Activated B cell treated with CpG ODN at 0.5 μM for 24 hours (primary cell): ENCODE results near the gene BEGAIN. TPM values are rescaled to one million over a fixed set of nuclear protein-coding genes. Genes with fewer than 3 reads are reported as not detected.

Experiments
- ATAC-seq: fragments of 200-7000 bp; cut with Tn5 transposase; one replicate; pipeline ENCODE4 v1.10.0; 2021; ENCODE audit warnings: low read depth, mild to moderate bottlenecking, moderate library complexity
- CTCF ChIA-PET: fragments of 350-600 bp; sonication (Branson Sonifier 250); formaldehyde crosslinking; loops from one replicate; lab custom pipeline; 2021; ENCODE audit warnings: antibody characterized with exemption; lab: Charles Lee
- POLR2A ChIA-PET: fragments of 350-600 bp; sonication (Branson Sonifier 250); formaldehyde crosslinking; loops from one replicate; lab custom pipeline; 2021; ENCODE audit warnings: antibody characterized with exemption; lab: Charles Lee
- DNase-seq: peaks from one replicate; pipeline ENCODE4 v3.0.0; 2022
- H3K27ac Mint-ChIP-seq: one replicate; pipeline ENCODE4 v1.8.0; 2020; ENCODE audit warnings: mixed read lengths
- H3K27me3 Mint-ChIP-seq: one replicate; pipeline ENCODE4 v1.8.0; 2021; ENCODE audit warnings: mixed read lengths
- H3K36me3 Mint-ChIP-seq: one replicate; pipeline ENCODE4 v1.8.0; 2021; ENCODE audit warnings: low read depth, mixed read lengths
- H3K4me1 Mint-ChIP-seq: one replicate; pipeline ENCODE4 v1.8.0; 2021; ENCODE audit warnings: mixed read lengths
- H3K4me3 Mint-ChIP-seq: one replicate; pipeline ENCODE4 v1.8.0; 2020; ENCODE audit warnings: mild to moderate bottlenecking, mixed read lengths
- H3K9me3 Mint-ChIP-seq: one replicate; pipeline ENCODE4 v1.8.0; 2020; ENCODE audit warnings: mixed read lengths
- CTCF ChIP-seq: fragments of 200-600 bp; IDR thresholded peaks from one replicate; pipeline ENCODE4 v1.8.0; 2022; ENCODE audit warnings: antibody characterized with exemption, mild to moderate bottlenecking
- intact Hi-C: fragments of 100-400 bp; cut with micrococcal nuclease; formaldehyde crosslinking; loops from one replicate; pipeline ENCODE4 v1.15.1; 2024
- total RNA-seq: library from RNA; stranded (reverse); gene quantifications from 2 replicates; pipeline ENCODE4 v1.2.3, GENCODE V29; 2022

The BEGAIN gene
- total RNA-seq, 1 donor from 2014 or later: not detected

DNA sequence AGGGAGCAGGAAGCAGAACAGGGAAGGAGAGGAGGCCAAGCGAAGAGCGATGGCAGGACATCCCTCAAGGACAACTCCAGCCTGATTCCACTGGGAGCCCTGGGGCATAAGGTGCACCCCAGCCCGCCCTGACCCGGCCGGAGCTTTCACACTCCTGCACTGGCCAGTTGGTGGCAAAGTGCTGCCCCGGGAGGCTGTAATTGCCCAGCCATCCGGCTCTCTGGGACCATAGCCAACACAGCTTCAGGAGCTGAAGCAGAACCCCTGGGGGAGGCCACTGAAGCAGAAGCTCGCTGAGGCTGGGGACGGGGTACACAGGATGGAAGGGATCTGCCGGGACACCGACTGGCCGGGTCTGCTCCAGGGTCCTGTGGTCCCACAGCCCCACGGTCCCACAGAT lies 41.9 kb upstream of the BEGAIN start:
- no peak overlapping the region for H3K4me3 Mint-ChIP-seq
- ChIA-PET CTCF (no interaction called here), POLR2A (no interaction called here)
- intact Hi-C loops: no loop called here
- H3K9me3 Mint-ChIP-seq: peaks cover 10% of the 10 kb centered on the region
- H3K36me3 Mint-ChIP-seq: no peaks in the 10 kb centered on the region
- ATAC-seq (no peak), DNase-seq (no peak)
- TF ChIP-seq CTCF: no peak
- H3K4me1 Mint-ChIP-seq: no peaks in the 10 kb centered on the region
- no peak overlapping the region for H3K27ac Mint-ChIP-seq
- peaks cover 12% of the 10 kb centered on the region for H3K27me3 Mint-ChIP-seq

GRCh38 chr14:100628225-100628624 lies 41.0 kb upstream of the BEGAIN start:
- H3K4me1 Mint-ChIP-seq: no peaks in the 10 kb centered on the region
- DNase-seq: no peak
- ChIA-PET CTCF (no interaction called here), POLR2A (no interaction called here)
- intact Hi-C loops: no loop called here
- peaks cover 12% of the 10 kb centered on the region for H3K27me3 Mint-ChIP-seq
- ATAC-seq: no peak
- no peaks in the 10 kb centered on the region for H3K36me3 Mint-ChIP-seq
- H3K9me3 Mint-ChIP-seq: peaks cover 10% of the 10 kb centered on the region
- H3K4me3 Mint-ChIP-seq: no peak overlapping the region
- no peak overlapping the region for H3K27ac Mint-ChIP-seq
- no peak for TF ChIP-seq CTCF

- CTCF ChIA-PET: no interaction called here
- DNase-seq: no peak
- Mint-ChIP-seq H3K9me3 (peaks cover 10% of the 10 kb centered on the region), H3K4me1 (no peaks in the 10 kb centered on the region), H3K27me3 (peaks cover 12% of the 10 kb centered on the region), H3K4me3 (no peak overlapping the region), H3K36me3 (no peaks in the 10 kb centered on the region), H3K27ac (no peak overlapping the region)
- ATAC-seq: no peak
- POLR2A ChIA-PET: no interaction called here
- intact Hi-C loops: no loop called here
- TF ChIP-seq CTCF: no peak
Observed at GRCh38 chr14:100626614-100627013, 39.4 kb upstream of the BEGAIN start.

DNA sequence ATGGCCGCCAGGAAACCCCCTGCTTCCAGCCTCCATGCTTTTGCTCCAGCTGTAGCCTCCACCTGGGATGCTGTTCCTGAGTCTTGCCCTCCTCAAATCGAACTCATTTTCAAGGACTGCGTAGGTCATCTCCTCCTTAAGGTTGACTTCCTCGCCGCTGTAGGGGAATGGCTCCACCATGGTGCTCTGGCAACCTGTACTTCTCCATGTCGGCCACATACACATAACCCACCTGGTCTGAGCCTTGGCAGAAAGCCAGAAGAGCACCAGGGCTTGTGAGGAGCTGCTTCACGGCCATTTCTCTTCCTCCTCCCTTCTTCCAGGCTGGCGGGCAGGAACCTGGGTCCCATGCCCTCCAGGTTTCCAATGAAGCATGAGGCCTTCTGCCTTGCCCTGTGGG lies 36.7 kb upstream of the BEGAIN start:
- H3K27ac Mint-ChIP-seq: no peak overlapping the region
- H3K4me1 Mint-ChIP-seq: no peaks in the 10 kb centered on the region
- peaks cover 15% of the 10 kb centered on the region for H3K27me3 Mint-ChIP-seq
- H3K9me3 Mint-ChIP-seq: peaks cover 10% of the 10 kb centered on the region
- DNase-seq (no peak), ATAC-seq (no peak)
- POLR2A ChIA-PET: no interaction called here
- no peak for TF ChIP-seq CTCF
- no peak overlapping the region for H3K4me3 Mint-ChIP-seq
- no peaks in the 10 kb centered on the region for H3K36me3 Mint-ChIP-seq
- CTCF ChIA-PET: no interaction called here
- intact Hi-C loops: no loop called here

DNA sequence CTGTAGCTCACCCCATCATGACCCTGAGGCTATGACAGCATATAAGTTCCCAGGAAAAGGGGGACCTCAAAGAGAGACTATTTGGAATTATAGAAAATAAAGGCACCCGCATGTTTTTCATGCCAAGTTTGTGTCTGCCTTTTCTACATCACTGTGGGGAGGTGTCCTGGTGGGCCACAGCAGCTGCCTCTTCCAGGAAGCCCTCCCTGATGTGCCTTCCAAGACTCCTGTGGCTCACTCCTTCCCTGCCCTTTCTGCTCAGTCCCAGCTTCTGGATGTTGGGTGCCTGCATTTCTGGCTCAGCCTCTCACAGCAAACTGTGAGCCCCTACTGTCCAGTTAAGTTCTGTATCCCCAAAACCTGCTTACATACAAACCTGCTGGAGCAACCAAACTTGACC lies 36.3 kb upstream of the BEGAIN start:
- ATAC-seq (no peak), DNase-seq (no peak)
- ChIA-PET POLR2A (no interaction called here), CTCF (no interaction called here)
- intact Hi-C loops: no loop called here
- Mint-ChIP-seq H3K9me3 (peaks cover 10% of the 10 kb centered on the region), H3K27ac (no peak overlapping the region), H3K4me1 (no peaks in the 10 kb centered on the region), H3K36me3 (no peaks in the 10 kb centered on the region), H3K4me3 (no peak overlapping the region), H3K27me3 (peaks cover 14% of the 10 kb centered on the region)
- no peak for TF ChIP-seq CTCF
